B cell (primary cell): ENCODE measurements around the gene NBPF1. TPM values are rescaled to one million over a fixed set of nuclear protein-coding genes. Genes with fewer than 3 reads are reported as not detected.

ENCODE experiments used
- ATAC-seq: fragments of 200-7000 bp; cut with Tn5 transposase; one replicate; pipeline ENCODE4 v1.10.0; 2021; ENCODE audit warnings: low read depth, mild to moderate bottlenecking, moderate number of reproducible peaks, moderate library complexity
- CTCF ChIA-PET: fragments of 350-600 bp; sonication (Branson Sonifier 250); formaldehyde crosslinking; loops from one replicate; lab custom pipeline; 2021; ENCODE audit warnings: antibody characterized with exemption, inconsistent platforms; lab: Charles Lee
- POLR2A ChIA-PET: fragments of 350-600 bp; sonication (Branson Sonifier 250); formaldehyde crosslinking; loops from one replicate; lab custom pipeline; 2021; ENCODE audit warnings: antibody characterized with exemption; lab: Charles Lee
- DNase-seq: peaks from one replicate; pipeline ENCODE4 v3.0.0; 2013
- H2AFZ ChIP-seq: 2 replicates; pipeline ENCODE4 v1.6.1; 2012; ENCODE audit warnings: mild to moderate bottlenecking, low read depth, low read length; ENCODE audit not compliant: insufficient read depth, poor library complexity, severe bottlenecking
- H3K27ac ChIP-seq, 2 donors: 1 replicate in 1 of 2; 2 replicates in 1 of 2; pipeline ENCODE4 v1.5.1; 2012 to 2013; ENCODE audit warnings: low read length in 2 of 2, mild to moderate bottlenecking in 2 of 2, moderate library complexity in 1 of 2
- H3K27me3 ChIP-seq, 4 experiments: fragments of 200-600 bp in 1 of 4; sonication (generic) in 1 of 4; replicated peaks in 1 of 4; 1 replicate in 2 of 4; 2 replicates in 2 of 4; pipeline versions ENCODE4 v1.6.1 to v1.7.0; 2013 to 2016; ENCODE audit warnings: low read length in 3 of 4, mild to moderate bottlenecking in 2 of 4, mixed read lengths in 1 of 4, moderate library complexity in 1 of 4; ENCODE audit not compliant: insufficient read depth in 4 of 4, control insufficient read depth in 3 of 4; ENCODE audit errors: control extremely low read depth in 1 of 4
- H3K36me3 ChIP-seq, 2 experiments: replicated peaks in 1 of 2; 1 replicate in 1 of 2; 2 replicates in 1 of 2; pipeline versions ENCODE4 v1.6.1 to v1.7.1; 2013; ENCODE audit warnings: low read length in 1 of 2; ENCODE audit not compliant: insufficient read depth in 2 of 2, control insufficient read depth in 1 of 2; ENCODE audit errors: control extremely low read depth in 1 of 2, extremely low read depth in 1 of 2
- H3K4me1 ChIP-seq, 2 donors: fragments of 200-600 bp in 1 of 2; sonication (generic) in 1 of 2; 1 replicate in 1 of 2; 2 replicates in 1 of 2; pipeline versions ENCODE4 v1.5.1 to v1.6.1; 2013 to 2017; ENCODE audit warnings: low read length in 2 of 2; ENCODE audit not compliant: control insufficient read depth in 2 of 2, insufficient read depth in 2 of 2
- H3K4me2 ChIP-seq: replicated peaks from 2 replicates; pipeline ENCODE3; 2012; ENCODE audit warnings: mild to moderate bottlenecking, low read depth, low read length; ENCODE audit not compliant: poor library complexity, severe bottlenecking
- H3K4me3 ChIP-seq, 5 experiments: fragments of 200-600 bp in 1 of 5; sonication (generic) in 1 of 5; 1 replicate in 3 of 5; 2 replicates in 2 of 5; pipeline versions ENCODE4 v1.5.1 to v1.7.0; 2011 to 2016; ENCODE audit warnings: low read length in 4 of 5, mild to moderate bottlenecking in 4 of 5, low read depth in 2 of 5, control low read depth in 1 of 5, moderate library complexity in 1 of 5; ENCODE audit not compliant: insufficient read depth in 1 of 5; ENCODE audit errors: control extremely low read depth in 1 of 5, extremely low read depth in 1 of 5
- H3K79me2 ChIP-seq: fragments of 200-600 bp; sonication (generic); one replicate; pipeline ENCODE4 v1.6.0; 2016; ENCODE audit warnings: low read length; ENCODE audit not compliant: control insufficient read depth, insufficient read depth
- H3K9ac ChIP-seq: fragments of 200-600 bp; sonication (generic); 2 replicates; pipeline ENCODE4 v1.6.1; 2017; ENCODE audit warnings: mild to moderate bottlenecking, low read length, moderate library complexity
- H3K9me3 ChIP-seq, 3 donors: one replicate each; pipeline versions ENCODE4 v1.6.1 to v1.7.1; 2013; ENCODE audit warnings: low read length in 2 of 3; ENCODE audit not compliant: control insufficient read depth in 2 of 3, insufficient read depth in 1 of 3; ENCODE audit errors: control extremely low read depth in 1 of 3
- H4K20me1 ChIP-seq: 2 replicates; pipeline ENCODE4 v1.6.0; 2012; ENCODE audit warnings: mild to moderate bottlenecking, low read length; ENCODE audit not compliant: insufficient read depth, control insufficient read depth, poor library complexity, severe bottlenecking
- H3K27ac Mint-ChIP-seq: one replicate; pipeline ENCODE4 v1.8.0; 2021; ENCODE audit warnings: mixed read lengths
- H3K27me3 Mint-ChIP-seq: one replicate; pipeline ENCODE4 v1.8.0; 2021; ENCODE audit warnings: mixed read lengths
- H3K4me1 Mint-ChIP-seq: one replicate; pipeline ENCODE4 v1.8.0; 2021; ENCODE audit warnings: mixed read lengths
- H3K4me3 Mint-ChIP-seq: one replicate; pipeline ENCODE4 v1.8.0; 2021; ENCODE audit warnings: mixed read lengths
- H3K9me3 Mint-ChIP-seq: one replicate; pipeline ENCODE4 v1.8.0; 2022; ENCODE audit warnings: mixed read lengths; ENCODE audit not compliant: insufficient read depth
- CTCF ChIP-seq: fragments of 200-600 bp; IDR thresholded peaks from one replicate; pipeline ENCODE4 v1.8.0; 2022; ENCODE audit warnings: antibody characterized with exemption, mild to moderate bottlenecking
- EZH2 ChIP-seq: IDR thresholded peaks from 2 replicates; pipeline ENCODE4 v1.6.1; 2012; ENCODE audit warnings: borderline replicate concordance, low read depth, mild to moderate bottlenecking, moderate library complexity, low read length; ENCODE audit not compliant: insufficient read depth, poor library complexity, severe bottlenecking
- WGBS: methylation state at CpG from one replicate; pipeline ENCODE4 v1.1.5; 2013; ENCODE audit warnings: missing lambda C conversion rate; ENCODE audit not compliant: insufficient coverage; 5-methylcytosine and 5-hydroxymethylcytosine counted together
- intact Hi-C: fragments of 100-400 bp; cut with micrococcal nuclease; formaldehyde crosslinking; loops from one replicate; pipeline ENCODE4 v1.10.0; 2022
- polyA plus RNA-seq: library from polyadenylated mRNA; depleted of rRNA; stranded (reverse); fragments of >200 nt; gene quantifications from 2 replicates; pipeline ENCODE4 v1.2.3, GENCODE V29; 2012
- total RNA-seq, 2 donors: library from RNA; stranded (reverse); fragments of 120-200 nt in 1 of 2; gene quantifications; 1 replicate in 1 of 2; 2 replicates in 1 of 2; pipeline versions ENCODE4 v1.2.3 to v1.2.4, GENCODE V29; 2013 to 2022

Gene NBPF1
- total and polyA plus RNA-seq, 2 donors (not counting 1 experiment from before 2014, with no cell fraction given), result 19.1 to 66.3 TPM

DNA sequence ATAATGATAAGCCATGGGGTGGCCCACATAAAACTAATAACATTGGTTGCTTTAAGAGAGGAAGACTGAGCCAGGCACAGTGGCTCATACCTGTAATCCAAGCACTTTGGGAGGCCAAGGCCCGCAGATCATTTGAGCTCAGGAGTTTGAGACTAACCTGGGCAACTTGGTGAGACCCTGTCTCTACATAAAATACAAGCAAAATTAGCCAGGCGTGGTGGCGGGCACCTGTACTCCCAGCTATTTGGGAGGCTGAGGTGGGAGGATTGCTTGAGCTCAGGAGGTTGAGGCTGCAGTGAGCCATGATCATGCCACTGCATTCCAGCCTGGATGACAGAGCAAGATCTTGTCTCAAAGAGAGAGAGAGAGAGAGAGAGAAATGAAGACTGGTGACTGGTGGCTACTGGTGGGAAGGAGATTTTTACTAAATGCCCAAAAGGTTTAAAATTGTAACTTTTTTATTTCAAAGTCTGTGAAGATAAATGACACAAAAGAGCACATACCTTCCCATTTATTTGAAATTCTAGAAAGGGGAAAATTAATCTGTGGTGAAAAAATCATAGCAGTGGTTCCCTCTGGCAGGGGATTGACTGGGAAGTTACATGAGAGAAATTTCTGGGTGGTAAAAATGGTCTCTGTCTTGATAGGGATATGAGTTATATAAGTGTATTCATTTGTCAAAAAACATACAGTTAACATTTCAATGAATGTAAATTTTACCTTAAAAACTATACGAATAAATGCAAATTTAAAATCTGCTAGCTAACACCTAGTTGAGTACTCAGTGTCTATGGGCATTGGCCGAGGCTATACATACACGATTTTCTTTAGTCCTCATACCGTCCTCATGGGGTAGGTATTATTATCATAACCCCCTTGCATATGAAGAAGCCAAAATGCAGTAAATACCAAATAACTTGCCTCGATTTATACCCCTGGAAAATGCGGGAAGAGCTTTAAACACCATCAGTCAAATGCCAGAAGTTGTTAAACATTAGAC, 2.2 kb upstream of the NBPF1 start:
- no peak for ATAC-seq
- Histone ChIP-seq H3K27me3 (peaks cover 0 to 8% (median 5%) of the 10 kb centered on the region in 4 experiments), H3K4me1 (peaks cover 21% of the 10 kb centered on the region in 2 donors), H3K9ac (no peak overlapping the region), H3K4me2 (no peak overlapping the region), H3K9me3 (no peaks in the 10 kb centered on the region), H3K27ac (no peak overlapping the region), H2AFZ (no peak overlapping the region), H3K36me3 (peaks cover 3 to 19% of the 10 kb centered on the region in 2 experiments), H4K20me1 (no peaks in the 10 kb centered on the region), H3K4me3 (no peak overlapping the region), H3K79me2 (no peaks in the 10 kb centered on the region)
- intact Hi-C loops, result no loop called here
- POLR2A ChIA-PET, result interaction anchor here (1.7 kb wide), 1 partner anchor 264 kb away, joined by 4 read pairs; the partner anchor contains the start of gene FBXO42
- DNase-seq, result no peak
- Mint-ChIP-seq H3K27ac (no peak overlapping the region), H3K4me1 (no peaks in the 10 kb centered on the region), H3K4me3 (no peak overlapping the region), H3K27me3 (no peaks in the 10 kb centered on the region), H3K9me3 (no peaks in the 10 kb centered on the region)
- CTCF ChIA-PET, result interaction anchor here (0.6 to 7.3 kb wide), 5 partner anchors 9 to 433 kb away, joined by 3 to 60 read pairs (median 10); no protein-coding TSS in a partner anchor
- TF ChIP-seq EZH2, result no peak
- TF ChIP-seq CTCF, result no peak
- 85% methylated on average over 9 of the region's 9 CpGs for WGBS
